ENCODE measurements around the gene NLGN1.

NLGN1 gene

DNA sequence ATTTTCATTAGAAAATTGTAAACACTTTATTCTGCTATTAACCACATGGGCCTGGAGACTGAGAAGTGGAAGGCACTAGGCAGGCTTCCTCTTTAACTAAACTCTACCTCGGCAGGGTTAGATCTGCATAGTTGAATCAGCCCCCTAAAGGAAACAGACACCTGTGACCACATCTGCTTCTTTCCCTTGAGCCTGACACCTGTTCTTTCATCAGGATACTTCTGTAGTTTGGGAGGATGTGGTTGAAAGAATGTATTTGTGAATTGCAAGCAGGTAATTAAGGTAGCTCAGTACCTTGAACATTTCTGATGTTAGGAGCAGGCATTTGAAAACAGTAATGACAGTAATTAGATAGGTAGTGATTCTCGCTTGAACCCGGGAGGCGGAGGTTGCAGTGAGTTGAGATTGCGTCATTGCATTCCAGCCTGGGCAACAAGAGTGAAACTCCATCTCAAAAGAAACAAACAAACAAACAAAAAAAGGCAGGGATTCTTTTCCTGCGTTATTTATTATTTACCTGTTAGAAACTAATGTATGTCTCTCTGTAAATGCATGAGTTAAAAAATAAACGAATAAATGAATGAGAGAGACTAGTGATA is 468.5 kb downstream of the NLGN1 start:
- DNase-seq = no peak

DNA sequence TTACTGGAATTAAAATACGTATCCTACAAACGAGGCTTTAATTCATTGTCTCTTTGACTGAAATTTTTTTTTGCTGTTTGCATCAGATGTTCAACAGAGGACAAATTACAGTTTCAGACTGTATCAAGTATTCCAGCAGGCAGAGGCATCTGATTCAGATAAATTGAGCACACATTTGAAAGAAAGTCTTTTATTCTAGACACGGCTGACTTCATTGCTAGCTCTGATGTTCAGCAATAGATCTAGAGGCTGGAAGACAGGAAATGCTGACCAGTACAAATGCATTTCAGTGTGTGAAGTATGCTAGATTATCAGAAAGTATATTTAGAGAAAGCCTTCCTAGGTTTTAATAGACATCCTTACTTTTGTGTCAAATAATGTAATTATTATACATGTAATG is 472.2 kb downstream of the NLGN1 start:
- DNase-seq = no peak

DNA sequence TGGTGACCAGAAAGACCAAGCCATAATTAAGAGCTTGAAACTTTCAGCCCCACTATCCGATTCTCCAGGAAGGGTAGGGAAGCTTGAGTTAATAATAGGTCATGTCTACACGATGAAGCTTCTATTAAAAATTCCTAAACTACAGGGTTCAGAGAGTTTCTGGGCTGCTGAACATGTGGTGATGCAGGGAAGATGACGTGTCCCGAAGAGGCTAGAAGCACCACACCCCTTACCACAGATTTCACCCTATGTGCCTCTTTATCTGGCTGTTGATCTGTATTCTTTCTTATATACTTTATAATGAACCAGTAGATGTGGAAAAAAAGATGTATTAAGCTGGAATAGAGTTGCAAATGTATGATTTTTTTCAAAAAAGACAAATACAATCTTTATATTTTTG is 473.4 kb downstream of the NLGN1 start:
- DNase-seq = no peak

DNA sequence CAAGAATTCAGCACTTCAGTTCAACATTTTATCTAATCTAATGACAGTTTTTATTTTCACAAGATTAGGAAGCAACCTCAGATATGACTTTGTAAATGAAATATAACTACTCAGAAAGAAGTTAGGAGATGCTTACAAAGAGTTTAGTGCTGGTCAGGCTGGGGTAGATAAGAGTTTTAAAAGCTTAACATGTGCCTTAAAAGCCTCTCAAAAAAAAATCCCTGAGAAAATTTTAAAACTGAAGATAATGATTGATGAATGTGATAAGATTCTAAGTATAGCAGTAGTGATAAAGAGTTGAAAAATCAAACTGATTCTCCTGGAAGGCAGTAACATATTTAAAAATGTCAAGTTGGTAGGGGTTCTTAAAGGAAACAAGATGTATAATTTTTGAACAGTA is 478.2 kb downstream of the NLGN1 start:
- DNase-seq = no peak

DNA sequence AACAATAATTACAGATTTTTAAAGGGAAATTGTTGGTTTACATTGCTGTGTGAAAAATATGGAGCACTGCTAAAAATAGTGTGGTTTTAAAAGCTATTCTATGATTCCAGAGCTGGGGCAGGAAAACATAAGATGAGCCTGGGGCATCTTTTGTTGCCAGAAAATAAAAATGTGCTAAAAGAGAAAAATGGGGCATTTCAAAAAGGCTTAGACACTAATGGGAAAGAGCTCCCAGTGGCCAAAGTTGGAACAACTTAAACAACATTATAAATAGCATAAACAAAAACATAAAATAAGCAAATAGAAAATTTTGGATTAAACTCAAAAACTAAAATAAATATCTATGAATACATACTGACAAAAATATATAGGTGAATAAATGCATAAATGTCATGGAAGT is 478.9 kb downstream of the NLGN1 start:
- peak; percentile 2 for DNase-seq

GRCh38 chr3:173887888-173888287 is 490.3 kb downstream of the NLGN1 start:
- DNase-seq = no peak

- no peak for DNase-seq
These were observed 492.1 kb downstream of the NLGN1 start for GRCh38 chr3:173889596-173889995.

DNA sequence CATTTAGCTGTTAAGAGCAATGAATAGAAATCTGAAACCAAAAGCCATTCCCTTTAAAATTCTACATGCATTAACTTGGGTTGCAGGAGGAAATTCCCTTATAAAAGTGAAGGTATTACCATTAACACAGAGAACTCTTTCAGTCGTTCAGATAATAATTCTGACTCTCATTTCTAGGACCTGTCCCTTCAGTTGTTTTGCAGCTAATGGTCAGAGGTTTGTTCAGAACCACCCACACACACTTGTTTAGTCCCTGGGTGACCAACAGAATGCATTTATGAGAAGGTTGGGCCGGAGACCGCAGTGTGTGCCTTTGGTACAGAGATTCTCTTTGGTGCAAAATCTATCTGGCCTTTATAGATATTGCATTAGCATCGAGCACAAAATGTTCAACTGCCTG is 492.5 kb downstream of the NLGN1 start:
- no peak for DNase-seq

DNA sequence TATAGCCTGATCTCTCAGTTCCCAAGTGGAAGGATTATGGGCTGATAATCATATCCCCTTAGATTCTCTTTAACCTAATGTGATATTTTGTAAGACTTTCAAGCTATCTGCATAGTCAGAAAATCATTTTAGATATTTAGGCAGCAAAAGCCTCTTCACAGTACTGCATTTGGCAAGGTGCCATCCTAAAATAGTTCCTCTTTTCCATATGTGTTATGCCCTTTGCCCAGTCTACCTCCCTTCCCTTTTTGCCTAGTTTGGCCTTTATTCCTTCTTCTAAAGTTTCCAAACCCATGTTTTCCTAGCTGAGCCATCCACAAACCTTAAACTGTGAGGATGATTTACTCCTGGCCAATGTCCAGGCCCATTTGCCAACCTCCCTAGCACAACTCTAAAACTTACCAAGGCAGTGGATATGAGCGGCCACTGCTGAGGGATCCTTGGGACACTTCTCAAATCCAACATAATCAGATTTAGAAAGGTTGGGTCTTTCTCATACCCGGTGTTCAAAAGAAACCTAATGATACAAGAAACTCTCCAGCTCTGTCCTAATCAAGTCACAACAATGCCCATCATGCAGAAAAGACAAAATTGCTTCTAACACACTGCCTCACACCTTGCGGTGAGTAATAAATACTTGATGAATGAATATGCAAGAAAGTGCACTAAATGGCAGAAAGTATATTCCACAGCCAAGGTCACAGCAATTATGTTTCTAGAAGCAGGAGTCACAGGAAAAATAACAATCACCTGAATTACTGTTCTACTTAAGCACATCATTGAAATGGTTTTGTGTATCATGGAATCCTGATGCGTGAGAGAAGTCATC is 493.9 kb downstream of the NLGN1 start:
- peak; percentile 56 for DNase-seq

DNA sequence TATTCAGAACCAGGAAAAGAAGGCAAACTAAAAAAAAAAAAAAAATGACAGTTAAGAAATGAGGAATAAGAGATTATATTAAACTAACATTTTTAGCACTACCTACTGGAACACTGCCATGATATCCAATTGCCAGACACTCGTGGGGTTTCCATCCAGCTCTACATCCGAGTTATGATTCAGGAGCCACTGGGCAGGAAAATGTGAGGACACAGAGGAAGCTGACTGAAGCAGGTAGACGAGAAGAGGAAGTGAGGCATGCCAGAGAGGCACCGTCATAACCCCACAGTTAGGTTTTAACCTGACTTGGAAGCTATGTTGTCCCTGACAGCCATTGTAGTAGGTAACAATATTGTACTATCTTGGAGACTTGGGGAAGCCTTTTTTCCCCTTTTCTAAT is 495.0 kb downstream of the NLGN1 start:
- no peak for DNase-seq

GRCh38 chr3:173893066-173893465 is 495.5 kb downstream of the NLGN1 start:
- DNase-seq = no peak

GRCh38 chr3:173893835-173894234 is 496.3 kb downstream of the NLGN1 start:
- peak; percentile 25 for DNase-seq

DNA sequence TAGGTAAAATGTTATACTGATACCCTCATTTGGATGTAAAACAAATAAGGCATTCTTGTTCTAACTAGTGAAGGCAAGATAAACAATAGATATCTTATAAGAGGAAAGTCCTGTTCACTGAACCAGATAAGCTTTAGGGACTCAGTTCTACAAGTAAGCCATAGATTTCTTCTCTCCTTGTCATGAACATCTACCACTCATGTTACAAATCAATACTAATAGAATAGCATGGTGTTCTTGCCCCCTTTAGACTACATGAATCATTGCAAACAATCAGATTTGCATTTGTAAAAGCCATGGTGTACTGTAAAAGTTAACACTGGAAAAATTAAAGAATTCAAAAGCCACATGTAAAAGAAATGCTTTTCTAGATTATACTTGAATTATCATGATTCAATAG is 500.1 kb downstream of the NLGN1 start:
- no peak for DNase-seq

- DNase-seq = no peak
These were observed 504.1 kb downstream of the NLGN1 start for GRCh38 chr3:173901649-173902048.

- DNase-seq = no peak
These were observed 504.9 kb downstream of the NLGN1 start for GRCh38 chr3:173902401-173902800.

DNA sequence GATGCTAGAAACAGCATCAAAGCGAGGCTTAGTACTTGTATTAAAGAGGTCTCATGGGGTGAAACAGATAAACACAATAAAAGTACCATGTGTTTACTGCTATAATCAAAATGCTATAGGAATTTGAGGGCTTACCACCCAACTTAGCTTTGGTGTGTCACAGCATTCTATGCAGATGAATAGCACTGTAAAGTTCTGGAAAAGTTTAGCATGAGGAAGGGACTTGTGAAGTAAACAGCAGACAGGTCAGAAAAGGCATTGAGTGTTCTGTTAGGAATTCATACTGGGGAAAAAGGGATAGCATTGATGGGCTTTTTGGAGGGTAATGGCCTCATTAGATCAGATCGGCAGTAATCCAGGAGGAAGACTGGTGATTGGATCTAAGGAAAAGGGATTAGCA is 505.3 kb downstream of the NLGN1 start:
- DNase-seq = no peak

DNA sequence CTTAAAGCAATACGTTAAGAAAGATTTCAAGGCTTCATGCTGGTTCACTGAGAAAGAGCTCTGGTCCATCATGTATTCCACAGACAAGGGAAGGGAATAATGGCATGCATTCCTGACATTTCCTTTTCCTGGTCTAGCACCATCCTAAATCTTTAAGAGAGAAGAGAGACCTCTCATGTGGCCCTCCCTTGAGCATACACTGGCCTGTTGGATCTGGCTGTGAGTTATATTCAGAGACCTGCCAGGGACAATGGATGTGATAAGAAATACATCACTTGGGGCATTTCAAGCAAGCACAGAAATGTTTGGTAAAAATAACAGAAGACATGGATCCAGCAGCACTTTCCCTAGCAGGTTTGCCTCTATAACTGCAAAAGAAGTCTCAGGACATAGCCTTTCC is 507.8 kb downstream of the NLGN1 start:
- no peak for DNase-seq

DNA sequence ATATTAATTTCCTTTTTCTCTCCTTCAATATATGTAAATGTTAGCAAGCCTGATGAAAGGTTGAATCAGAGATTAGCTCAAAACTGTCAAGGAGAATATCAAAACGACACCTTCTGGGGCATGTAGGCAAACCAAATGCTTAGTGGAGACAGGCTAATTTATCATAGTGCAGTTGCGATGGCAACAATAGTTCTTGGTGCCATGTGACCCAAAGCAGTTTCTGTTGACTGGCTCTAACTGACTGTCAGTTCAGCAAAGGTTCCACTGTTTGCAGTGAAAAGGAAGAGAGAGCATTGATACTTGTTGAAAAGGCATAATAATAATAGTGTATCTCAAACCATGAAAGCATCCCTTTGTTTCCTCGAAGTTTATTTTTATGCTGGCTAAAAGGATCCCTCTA is 513.9 kb downstream of the NLGN1 start:
- peak; percentile 47 for DNase-seq

GRCh38 chr3:173912126-173912525 is 514.6 kb downstream of the NLGN1 start:
- DNase-seq = no peak

DNA sequence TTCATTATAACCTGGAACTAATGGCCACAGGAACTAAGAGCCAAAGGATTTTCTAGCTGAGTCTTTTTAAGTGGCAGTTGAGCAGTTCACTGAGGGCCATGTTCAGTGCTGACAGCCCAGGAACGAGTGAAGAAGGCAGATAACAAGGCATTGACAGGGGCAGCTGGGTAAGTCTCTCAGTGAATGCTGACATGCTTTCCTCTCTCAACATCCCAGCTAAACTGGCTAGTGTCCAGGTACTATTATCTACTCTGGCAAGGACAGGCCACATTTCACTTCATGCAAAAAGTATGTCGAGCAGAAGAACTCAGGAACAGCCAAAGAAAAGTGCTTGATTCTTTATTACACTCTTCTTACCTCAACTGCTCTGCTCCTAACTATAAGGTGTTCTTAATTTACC is 515.9 kb downstream of the NLGN1 start:
- DNase-seq = peak; percentile 72

DNA sequence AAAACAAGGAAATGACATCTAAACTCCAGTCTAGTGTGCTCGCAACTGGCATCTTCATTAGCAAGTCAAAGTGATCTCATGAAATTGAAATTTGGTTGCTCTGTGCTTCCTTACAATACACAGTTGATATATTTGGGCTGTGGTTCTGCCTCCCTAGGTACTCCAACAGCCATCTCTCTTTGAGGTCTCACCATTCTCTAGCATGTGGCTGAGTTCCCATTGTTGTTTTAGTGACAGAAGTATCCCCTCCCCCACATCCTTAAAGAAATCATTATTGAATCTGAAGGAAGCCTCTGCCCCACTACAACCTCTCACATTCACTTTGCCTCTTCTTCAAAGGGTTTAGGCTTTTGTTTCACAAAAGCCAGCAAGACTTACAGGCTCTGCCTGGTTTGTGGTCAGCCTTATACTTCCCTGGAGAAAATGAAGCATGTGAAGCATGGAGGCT is 516.5 kb downstream of the NLGN1 start:
- peak; percentile 39 for DNase-seq

DNA sequence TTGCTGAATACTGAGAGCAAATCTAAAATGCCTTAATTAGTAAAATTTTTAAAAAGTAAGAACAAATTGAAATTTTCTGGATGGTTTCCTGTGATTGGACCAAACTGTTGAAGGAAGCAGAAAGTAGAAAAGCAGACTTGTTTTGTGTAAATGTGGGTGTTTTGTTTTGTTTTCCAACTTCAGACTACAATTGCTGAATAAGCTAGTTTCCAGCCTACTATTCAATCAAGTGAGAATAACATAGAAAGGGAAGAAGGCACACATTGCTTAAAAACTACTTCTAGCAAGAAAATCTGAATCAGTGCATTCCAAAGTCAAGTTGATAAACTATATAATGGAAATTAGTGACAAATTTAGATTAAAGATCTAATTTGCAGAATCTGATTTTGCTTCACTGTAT is 519.3 kb downstream of the NLGN1 start:
- no peak for DNase-seq

- peak; percentile 0 for DNase-seq
These were observed 522.8 kb downstream of the NLGN1 start for GRCh38 chr3:173920386-173920785.

DNA sequence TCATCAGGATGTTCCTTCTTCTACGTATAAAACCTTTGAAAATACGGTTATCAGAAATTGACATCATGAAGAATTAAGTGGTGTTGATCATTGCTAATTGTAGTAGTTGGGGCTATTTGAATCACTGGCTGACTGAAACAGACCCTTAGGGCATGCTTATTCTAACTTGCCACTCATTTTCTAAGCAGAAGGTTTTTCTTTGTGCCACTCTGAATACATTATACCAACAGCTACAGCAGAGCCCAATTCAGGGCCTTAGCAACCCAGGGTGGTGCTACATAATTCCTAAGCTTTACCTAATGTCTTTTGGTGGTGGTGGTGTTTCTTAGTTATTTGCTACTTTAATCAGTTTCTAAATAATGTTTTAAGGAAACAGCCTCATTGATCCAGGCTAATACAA is 524.2 kb downstream of the NLGN1 start:
- no peak for DNase-seq

DNA sequence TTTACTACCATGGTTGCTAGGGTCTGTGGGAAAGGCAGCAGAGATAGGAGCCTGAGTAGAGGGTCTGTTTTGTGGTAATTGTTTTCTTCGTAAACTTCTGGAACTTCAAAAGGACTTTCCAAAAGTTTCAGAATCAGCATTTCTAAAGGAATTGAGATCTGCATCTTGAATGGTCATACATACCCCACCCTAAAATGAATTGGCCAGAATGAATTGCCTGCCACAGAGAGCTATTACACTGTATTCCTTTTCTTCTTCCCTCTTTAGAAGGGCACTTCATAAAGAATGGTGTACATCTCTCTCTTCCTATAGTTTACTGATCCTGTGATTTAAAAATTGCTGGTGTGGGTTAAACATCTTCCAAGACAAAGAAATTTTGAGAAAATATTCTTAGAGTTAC is 525.7 kb downstream of the NLGN1 start:
- no peak for DNase-seq

Data from OCI-M1 (cell line).